ENCODE data around the gene SLC34A2.

- TF ChIP-seq CTCF (IDR thresholded peaks at IDR 0.05) (no peak), POLR2A (IDR thresholded peaks at IDR 0.05) (no peak)
Measured at GRCh38 chr4:25703731-25704388, 48.2 kb downstream of the SLC34A2 start.

Data from stomach (tissue), 4 donors.